Esophagus muscularis mucosa (tissue), 4 donors: ENCODE results near the gene MCM3. TPM values are rescaled to one million over a fixed set of nuclear protein-coding genes. Genes with fewer than 3 reads are reported as not detected.
A peak's percentile ranks its signal among the peaks of the same experiment; 100 is the strongest.

ENCODE experiments used
- DNase-seq: peaks from one replicate; pipeline ENCODE4 v3.0.0-alpha.2; 2017; ENCODE audit errors: extremely low spot score
- H3K27ac ChIP-seq, 4 donors: fragments of 200-600 bp; sonication (generic); replicated peaks in 1 of 4; 1 replicate in 3 of 4; 2 replicates in 1 of 4; pipeline ENCODE4 v1.5.1; 2016 to 2019; ENCODE audit warnings: mild to moderate bottlenecking in 1 of 4
- H3K27me3 ChIP-seq, 4 donors: fragments of 200-600 bp; sonication (generic); one replicate each; pipeline versions ENCODE4 v1.5.1 to v1.6.0; 2016 to 2019
- H3K36me3 ChIP-seq, 4 donors: fragments of 200-600 bp; sonication (generic); one replicate each; pipeline ENCODE4 v1.5.1; 2016 to 2019
- H3K4me1 ChIP-seq, 4 donors: fragments of 200-600 bp; sonication (generic); one replicate each; pipeline ENCODE4 v1.5.1; 2016 to 2019
- H3K4me3 ChIP-seq, 4 donors: fragments of 200-600 bp; sonication (generic); 1 replicate in 2 of 4; 2 replicates in 2 of 4; pipeline ENCODE4 v1.5.1; 2016 to 2019; ENCODE audit warnings: mild to moderate bottlenecking in 4 of 4, moderate library complexity in 1 of 4
- H3K9me3 ChIP-seq, 4 donors: fragments of 200-600 bp; sonication (generic); 1 replicate in 3 of 4; 2 replicates in 1 of 4; pipeline ENCODE4 v1.5.1; 2016 to 2019
- EP300 ChIP-seq: sonication (generic); formaldehyde crosslinking; IDR thresholded peaks from one replicate; pipeline ENCODE4 v1.6.1; 2017; ENCODE audit warnings: antibody characterized with exemption
- POLR2A ChIP-seq: fragments of 450-650 bp; IDR thresholded peaks from one replicate; pipeline ENCODE4 v1.6.1; 2017; ENCODE audit warnings: antibody characterized with exemption, moderate library complexity, mild to moderate bottlenecking, low read depth
- POLR2AphosphoS5 ChIP-seq, 2 donors: sonication (generic); formaldehyde crosslinking; IDR thresholded peaks; one replicate each; pipeline ENCODE4 v1.6.1; 2017; ENCODE audit warnings: antibody characterized with exemption in 2 of 2
- WGBS: methylation state at CpG from one replicate; pipeline ENCODE4 v1.1.5; 2018; 5-methylcytosine and 5-hydroxymethylcytosine counted together
- intact Hi-C: fragments of 100-400 bp; cut with DNase I; formaldehyde crosslinking; loops from one replicate; pipeline ENCODE4 v1.15.1; 2023
- total RNA-seq, 4 donors: library from RNA; depleted of rRNA; stranded (reverse); fragments of >200 nt; gene quantifications; one replicate each; pipeline versions ENCODE4 v1.1.0 to v1.2.1, GENCODE V29; 2016
- TF ChIP-seq, protein P1 (sequence below), 3 experiments: fragments of 200-600 bp in 2 of 3; fragments of 450-650 bp in 1 of 3; sonication (generic) in 2 of 3; IDR thresholded peaks; one replicate each; pipeline ENCODE4 v1.5.1; 2017 to 2019; ENCODE audit warnings: antibody characterized with exemption in 3 of 3, mild to moderate bottlenecking in 2 of 3, moderate library complexity in 1 of 3

MCM3 gene
- total RNA-seq, 4 donors from 2014 or later: 32.4 to 42.6 (median 41.1) TPM

DNA sequence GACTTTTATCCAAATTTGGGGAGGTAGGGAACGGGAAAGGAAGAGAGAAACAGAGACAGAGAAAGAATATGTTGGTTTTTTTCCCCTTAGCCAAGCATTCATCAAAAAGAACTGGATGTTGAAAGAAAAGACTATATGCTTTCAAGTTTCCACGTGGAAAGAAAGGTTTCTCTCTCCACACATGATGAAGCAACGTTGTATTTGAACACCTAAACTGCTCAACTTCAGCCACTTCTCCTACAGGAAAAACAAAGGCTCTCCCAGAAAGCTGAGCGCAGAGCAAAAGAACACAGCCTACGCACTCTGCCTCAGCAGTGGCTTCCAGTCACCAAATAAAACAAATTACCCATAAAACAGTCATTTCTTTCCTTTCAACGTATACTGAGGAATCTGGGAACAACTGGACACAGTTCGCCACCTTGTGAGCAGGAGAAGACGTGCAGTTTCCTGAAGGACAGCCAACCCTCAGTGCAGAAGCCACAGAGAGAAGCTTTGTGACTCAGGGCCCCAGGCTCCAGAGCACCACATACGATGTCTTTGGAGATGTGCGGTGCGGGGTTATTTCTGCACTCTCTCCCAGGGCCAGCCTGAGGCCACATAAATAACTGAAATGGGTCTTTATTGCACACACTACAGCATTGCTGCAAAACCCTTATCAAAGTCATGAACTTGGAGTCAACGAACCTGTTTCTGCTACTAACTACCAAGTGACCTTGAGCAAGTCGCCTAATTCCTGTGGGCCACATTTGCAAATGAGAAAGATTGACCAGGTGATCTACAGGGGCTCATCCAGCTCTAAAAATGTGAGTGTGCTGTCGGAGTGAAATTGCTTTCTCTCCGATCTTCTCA is 50.3 kb downstream of the MCM3 start:
- WGBS: 43% methylated on average over 15 of the region's 15 CpGs
- no peaks in the 10 kb centered on the region for H3K9me3 ChIP-seq
- no peak for DNase-seq
- H3K27me3 ChIP-seq: peaks cover 0 to 6% (median 0%) of the 10 kb centered on the region in 4 donors
- intact Hi-C loops: no loop called here
- no peak overlapping the region for H3K27ac ChIP-seq
- H3K4me1 ChIP-seq: peaks cover 0 to 6% (median 3%) of the 10 kb centered on the region in 4 donors
- no peak overlapping the region for H3K4me3 ChIP-seq
- TF ChIP-seq POLR2AphosphoS5 (IDR thresholded peaks at IDR 0.05): no peak
- TF ChIP-seq EP300: no peak
- TF ChIP-seq, protein P1, sequence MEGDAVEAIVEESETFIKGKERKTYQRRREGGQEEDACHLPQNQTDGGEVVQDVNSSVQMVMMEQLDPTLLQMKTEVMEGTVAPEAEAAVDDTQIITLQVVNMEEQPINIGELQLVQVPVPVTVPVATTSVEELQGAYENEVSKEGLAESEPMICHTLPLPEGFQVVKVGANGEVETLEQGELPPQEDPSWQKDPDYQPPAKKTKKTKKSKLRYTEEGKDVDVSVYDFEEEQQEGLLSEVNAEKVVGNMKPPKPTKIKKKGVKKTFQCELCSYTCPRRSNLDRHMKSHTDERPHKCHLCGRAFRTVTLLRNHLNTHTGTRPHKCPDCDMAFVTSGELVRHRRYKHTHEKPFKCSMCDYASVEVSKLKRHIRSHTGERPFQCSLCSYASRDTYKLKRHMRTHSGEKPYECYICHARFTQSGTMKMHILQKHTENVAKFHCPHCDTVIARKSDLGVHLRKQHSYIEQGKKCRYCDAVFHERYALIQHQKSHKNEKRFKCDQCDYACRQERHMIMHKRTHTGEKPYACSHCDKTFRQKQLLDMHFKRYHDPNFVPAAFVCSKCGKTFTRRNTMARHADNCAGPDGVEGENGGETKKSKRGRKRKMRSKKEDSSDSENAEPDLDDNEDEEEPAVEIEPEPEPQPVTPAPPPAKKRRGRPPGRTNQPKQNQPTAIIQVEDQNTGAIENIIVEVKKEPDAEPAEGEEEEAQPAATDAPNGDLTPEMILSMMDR (IDR thresholded peaks at IDR 0.05): peak; percentile 44 to 62 (median 50)
- H3K36me3 ChIP-seq: no peaks in the 10 kb centered on the region

DNA sequence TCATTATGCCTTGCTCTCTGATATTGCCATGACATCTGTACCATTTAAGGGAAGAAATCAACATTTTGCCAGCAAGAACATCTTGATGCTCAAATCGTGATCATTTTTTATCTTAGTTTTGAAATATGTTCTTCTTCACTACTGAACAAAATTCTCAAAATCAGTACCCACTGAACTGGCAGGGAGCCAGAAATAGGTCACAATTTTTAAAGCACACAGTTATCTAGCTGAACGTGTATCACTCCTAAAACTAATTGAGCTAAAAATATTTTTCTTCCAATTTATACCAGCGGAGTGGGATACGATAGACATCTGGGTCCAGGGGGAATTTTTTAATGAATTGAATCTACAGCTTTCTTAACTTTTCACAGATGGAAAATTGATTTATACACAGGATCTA is 51.5 kb downstream of the MCM3 start:
- peaks cover 0 to 6% (median 0%) of the 10 kb centered on the region in 4 donors for H3K27me3 ChIP-seq
- no peak overlapping the region for H3K4me3 ChIP-seq
- intact Hi-C loops: no loop called here
- no peak overlapping the region for H3K27ac ChIP-seq
- H3K9me3 ChIP-seq: no peaks in the 10 kb centered on the region
- H3K36me3 ChIP-seq: no peaks in the 10 kb centered on the region
- TF ChIP-seq EP300 (no peak), POLR2AphosphoS5 (IDR thresholded peaks at IDR 0.05) (no peak), POLR2A (no peak)
- H3K4me1 ChIP-seq: peaks cover 0 to 6% (median 3%) of the 10 kb centered on the region in 4 donors
- DNase-seq: no peak
- 65% methylated on average over 4 of the region's 4 CpGs for WGBS

DNA sequence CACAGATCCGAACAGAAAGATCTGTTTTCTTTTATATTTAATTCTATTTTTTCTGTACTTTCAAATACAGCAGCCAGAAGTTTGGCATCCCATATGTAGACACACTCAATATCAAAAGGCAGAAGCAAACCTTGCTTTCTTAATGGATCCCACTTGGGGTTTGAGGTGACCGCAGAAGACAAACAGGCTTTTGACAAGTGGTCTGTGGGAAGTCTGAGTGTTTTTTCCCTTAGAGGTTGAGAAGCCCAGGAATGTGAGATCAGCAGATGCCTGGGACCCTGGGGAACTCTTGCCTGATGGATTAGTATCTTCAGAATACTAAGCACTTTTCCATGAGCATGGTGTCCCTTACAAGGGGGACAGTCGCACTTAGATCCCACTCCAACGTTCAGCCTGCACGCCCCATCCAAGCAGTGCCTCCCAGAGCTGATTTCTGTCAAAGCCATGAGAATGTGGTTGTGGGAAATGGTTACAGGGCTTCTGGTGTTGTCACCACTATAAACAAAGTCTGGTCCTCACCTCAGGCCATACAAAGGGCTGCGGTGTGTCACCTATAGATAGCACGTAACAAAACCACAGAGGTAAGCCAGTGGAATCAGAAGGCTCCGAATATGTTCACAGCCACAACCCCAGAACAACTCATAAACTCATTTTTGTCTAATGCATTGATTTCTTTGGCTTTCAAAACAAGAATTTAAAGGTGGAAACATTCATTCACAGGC is 53.0 kb downstream of the MCM3 start:
- peaks cover 0 to under 1% (median 0%) of the 10 kb centered on the region in 4 donors for H3K27me3 ChIP-seq
- TF ChIP-seq, protein P1 (IDR thresholded peaks at IDR 0.05): no peak
- TF ChIP-seq EP300 (no peak), POLR2A (no peak), POLR2AphosphoS5 (IDR thresholded peaks at IDR 0.05) (no peak)
- DNase-seq: no peak
- intact Hi-C loops: no loop called here
- peaks cover 0 to 6% (median 3%) of the 10 kb centered on the region in 4 donors for H3K4me1 ChIP-seq
- H3K27ac ChIP-seq: no peak overlapping the region
- no peaks in the 10 kb centered on the region for H3K9me3 ChIP-seq
- H3K4me3 ChIP-seq: no peak overlapping the region
- H3K36me3 ChIP-seq: no peaks in the 10 kb centered on the region
- 94% methylated on average over 6 of the region's 8 CpGs for WGBS

DNA sequence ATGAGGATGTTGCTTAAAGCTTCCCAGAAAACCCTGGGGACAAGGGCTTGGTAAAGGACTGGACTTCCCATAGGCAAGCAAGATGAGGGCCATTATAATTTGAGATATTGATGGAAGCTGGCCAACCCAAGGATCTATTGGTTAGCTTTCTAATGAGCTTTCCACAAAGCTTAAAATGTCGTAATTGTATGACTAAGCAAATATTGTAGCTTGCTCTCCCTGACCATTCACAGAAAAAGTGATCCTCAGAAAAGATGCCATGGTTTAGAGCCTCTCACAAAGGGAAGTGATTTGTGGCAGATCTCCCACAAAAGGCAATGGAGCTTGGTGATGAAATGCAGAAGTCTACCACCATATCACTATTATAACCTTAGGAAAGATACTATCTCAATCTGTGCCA is 53.9 kb downstream of the MCM3 start:
- intact Hi-C loops: no loop called here
- Histone ChIP-seq H3K27ac (no peak overlapping the region), H3K4me3 (no peak overlapping the region), H3K36me3 (no peaks in the 10 kb centered on the region), H3K4me1 (peaks cover 0 to 6% (median 3%) of the 10 kb centered on the region in 4 donors), H3K27me3 (no peaks in the 10 kb centered on the region), H3K9me3 (no peaks in the 10 kb centered on the region)
- TF ChIP-seq EP300: no peak
- TF ChIP-seq, protein P1 (IDR thresholded peaks at IDR 0.05): no peak
- no peak for TF ChIP-seq POLR2AphosphoS5 (IDR thresholded peaks at IDR 0.05)
- TF ChIP-seq POLR2A: no peak
- no peak for DNase-seq
- 73% methylated on average over 1 of the region's 1 CpG for WGBS

GRCh38 chr6:52227495-52227894 is 57.0 kb downstream of the MCM3 start:
- DNase-seq: no peak
- Histone ChIP-seq H3K27ac (no peak overlapping the region), H3K27me3 (no peaks in the 10 kb centered on the region), H3K4me1 (no peaks in the 10 kb centered on the region), H3K36me3 (no peaks in the 10 kb centered on the region), H3K9me3 (no peaks in the 10 kb centered on the region), H3K4me3 (no peak overlapping the region)
- TF ChIP-seq POLR2AphosphoS5 (IDR thresholded peaks at IDR 0.05): no peak
- intact Hi-C loops: no loop called here
- 75% methylated on average over 1 of the region's 1 CpG for WGBS
